ENCODE measurements around the gene CHMP6. TPM values are rescaled to one million over a fixed set of nuclear protein-coding genes. Genes with fewer than 3 reads are reported as not detected.

The CHMP6 gene
- polyA plus RNA-seq, 3 donors: 20.3 to 44.8 (median 44.1) TPM

DNA sequence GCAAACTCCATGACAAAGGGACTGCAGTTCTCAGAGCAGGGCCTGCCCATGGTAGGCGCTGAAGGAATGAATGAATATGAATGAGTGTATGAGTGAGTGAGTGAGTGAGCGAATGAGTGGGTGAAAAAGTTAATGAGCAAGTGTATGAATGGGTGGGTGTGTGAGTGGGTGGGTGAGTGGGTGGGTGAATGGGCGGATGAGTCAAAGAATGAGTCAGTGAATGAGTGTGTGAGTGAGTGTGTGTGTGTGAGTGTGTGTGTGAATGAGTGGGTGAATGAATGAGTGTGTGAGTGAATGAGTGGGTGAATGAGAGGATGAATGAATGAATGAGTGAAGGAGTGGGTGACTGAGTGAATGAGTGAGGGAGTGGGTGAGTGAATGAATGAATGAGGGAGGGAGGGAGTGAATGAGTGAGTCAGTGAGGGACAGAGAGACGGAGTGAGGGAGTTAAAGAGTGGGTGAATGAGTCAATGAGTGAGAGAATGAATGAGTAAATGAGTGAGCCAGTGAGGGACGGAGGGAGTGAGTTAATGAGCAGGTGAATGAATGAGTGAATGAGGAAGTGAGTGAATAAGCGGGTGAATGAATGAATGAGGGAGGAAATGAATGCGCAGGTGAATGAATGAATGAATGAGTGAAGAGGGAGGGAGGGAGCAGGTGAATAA is 11.1 kb upstream of the CHMP6 start:
- Mint-ChIP-seq H3K27me3 (ENCODE audit: low read depth in 3 of 3) (peaks cover 2 to 16% (median 12%) of the 10 kb centered on the region in 3 donors), H3K9me3 (peaks cover 0 to 6% (median 0%) of the 10 kb centered on the region in 7 donors), H3K27ac (peak overlapping the region in 1 of 7 donors; percentile 53), H3K36me3 (no peaks in the 10 kb centered on the region), H3K4me1 (peaks cover 2% of the 10 kb centered on the region), H3K4me3 (peak overlapping the region in 1 of 2 donors; percentile 72)
- Histone ChIP-seq H3K9me3 (replicated peaks in 1 of 2; ENCODE audit: control insufficient read depth in 1 of 2, insufficient read depth in 1 of 2, low read length in 2 of 2) (no peaks in the 10 kb centered on the region), H3K36me3 (replicated peaks in 1 of 2; ENCODE audit: control insufficient read depth in 1 of 2, insufficient read depth in 2 of 2, low read length in 2 of 2) (no peaks in the 10 kb centered on the region), H3K9ac (ENCODE audit: insufficient read depth, low read length, poor library complexity, severe bottlenecking) (no peak overlapping the region), H3K4me3 (replicated peaks in 1 of 3; ENCODE audit: low read depth in 2 of 3, low read length in 3 of 3) (no peak overlapping the region), H2AFZ (ENCODE audit: insufficient read depth, low read depth, low read length, poor library complexity, severe bottlenecking) (no peak overlapping the region), H3K4me2 (replicated peaks; ENCODE audit: extremely low read depth, low read length, poor library complexity, severe bottlenecking) (no peak overlapping the region), H4K20me1 (ENCODE audit: insufficient read depth, low read length) (no peaks in the 10 kb centered on the region), H3K27ac (ENCODE audit: low read depth in 1 of 2, low read length in 2 of 2) (no peak overlapping the region), H3K79me2 (ENCODE audit: insufficient read depth, low read length) (no peaks in the 10 kb centered on the region), H3K4me1 (ENCODE audit: control insufficient read depth in 1 of 2, insufficient read depth in 2 of 2, low read length in 2 of 2) (peaks cover 0 to 7% of the 10 kb centered on the region in 2 donors), H3K27me3 (ENCODE audit: control insufficient read depth in 2 of 2, insufficient read depth in 2 of 2, low read length in 2 of 2) (peaks cover 0 to 3% of the 10 kb centered on the region in 2 donors)
- intact Hi-C loops (cut with micrococcal nuclease): loop anchor here (2.0 to 10.0 kb wide), 3 partner anchors 116 to 554 kb away; no protein-coding TSS in a partner anchor
- TF ChIP-seq, protein P1, sequence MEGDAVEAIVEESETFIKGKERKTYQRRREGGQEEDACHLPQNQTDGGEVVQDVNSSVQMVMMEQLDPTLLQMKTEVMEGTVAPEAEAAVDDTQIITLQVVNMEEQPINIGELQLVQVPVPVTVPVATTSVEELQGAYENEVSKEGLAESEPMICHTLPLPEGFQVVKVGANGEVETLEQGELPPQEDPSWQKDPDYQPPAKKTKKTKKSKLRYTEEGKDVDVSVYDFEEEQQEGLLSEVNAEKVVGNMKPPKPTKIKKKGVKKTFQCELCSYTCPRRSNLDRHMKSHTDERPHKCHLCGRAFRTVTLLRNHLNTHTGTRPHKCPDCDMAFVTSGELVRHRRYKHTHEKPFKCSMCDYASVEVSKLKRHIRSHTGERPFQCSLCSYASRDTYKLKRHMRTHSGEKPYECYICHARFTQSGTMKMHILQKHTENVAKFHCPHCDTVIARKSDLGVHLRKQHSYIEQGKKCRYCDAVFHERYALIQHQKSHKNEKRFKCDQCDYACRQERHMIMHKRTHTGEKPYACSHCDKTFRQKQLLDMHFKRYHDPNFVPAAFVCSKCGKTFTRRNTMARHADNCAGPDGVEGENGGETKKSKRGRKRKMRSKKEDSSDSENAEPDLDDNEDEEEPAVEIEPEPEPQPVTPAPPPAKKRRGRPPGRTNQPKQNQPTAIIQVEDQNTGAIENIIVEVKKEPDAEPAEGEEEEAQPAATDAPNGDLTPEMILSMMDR (IDR thresholded peaks at IDR 0.05): no peak
- peak in 1 of 3 donors; percentile 56 for DNase-seq
- 56% methylated on average over 7 of the region's 7 CpGs for WGBS (ENCODE audit: insufficient coverage)

DNA sequence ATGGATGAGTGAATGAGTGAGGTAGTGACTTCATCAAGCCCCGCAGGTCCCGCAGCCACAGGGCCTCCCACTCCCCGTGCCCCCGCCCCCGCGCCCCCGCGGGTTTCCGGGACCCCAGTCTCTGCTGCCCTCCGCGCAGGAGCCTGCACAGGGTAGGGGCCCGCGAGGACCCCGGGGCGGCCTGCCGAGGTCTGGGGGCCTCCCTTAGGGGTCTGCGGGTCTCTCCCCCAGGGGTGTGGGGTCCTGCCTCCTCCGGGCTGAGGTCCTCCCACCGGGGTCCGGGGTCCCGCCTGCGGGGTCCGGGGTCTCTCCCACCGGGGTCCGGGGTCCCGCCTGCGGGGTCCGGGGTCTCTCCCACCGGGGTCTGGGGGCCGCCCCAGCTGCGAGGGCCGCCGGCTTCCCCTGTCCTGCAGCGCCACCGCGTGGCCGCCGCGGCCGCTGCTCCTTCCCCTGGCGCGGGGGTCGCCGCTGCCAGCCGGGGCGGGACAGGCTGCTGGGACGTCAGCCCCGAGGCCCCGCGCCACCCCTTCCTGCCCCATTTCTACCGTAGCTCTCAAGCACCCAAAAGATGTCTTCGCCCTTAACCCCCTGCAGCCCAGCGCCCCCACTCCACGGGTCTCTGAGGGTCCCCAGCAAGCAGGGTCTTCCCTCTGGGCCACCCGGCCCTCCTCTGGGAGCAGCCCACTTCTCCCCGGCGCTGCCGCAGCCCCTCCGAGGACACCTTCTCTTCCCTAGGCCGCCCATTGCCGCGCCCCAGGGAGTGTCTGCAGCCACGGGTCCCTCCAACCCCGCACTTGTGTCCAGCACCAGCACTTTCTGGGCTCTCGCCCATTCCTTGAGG is 10.4 kb upstream of the CHMP6 start:
- Histone ChIP-seq H4K20me1 (ENCODE audit: insufficient read depth, low read length) (no peaks in the 10 kb centered on the region), H3K36me3 (replicated peaks in 1 of 2; ENCODE audit: control insufficient read depth in 1 of 2, insufficient read depth in 2 of 2, low read length in 2 of 2) (no peaks in the 10 kb centered on the region), H3K27me3 (ENCODE audit: control insufficient read depth in 2 of 2, insufficient read depth in 2 of 2, low read length in 2 of 2) (peaks cover 0 to 3% of the 10 kb centered on the region in 2 donors), H3K4me1 (ENCODE audit: control insufficient read depth in 1 of 2, insufficient read depth in 2 of 2, low read length in 2 of 2) (peaks cover 1 to 7% of the 10 kb centered on the region in 2 donors), H3K9ac (ENCODE audit: insufficient read depth, low read length, poor library complexity, severe bottlenecking) (no peak overlapping the region), H3K27ac (ENCODE audit: low read depth in 1 of 2, low read length in 2 of 2) (no peak overlapping the region), H3K4me2 (replicated peaks; ENCODE audit: extremely low read depth, low read length, poor library complexity, severe bottlenecking) (no peak overlapping the region), H2AFZ (ENCODE audit: insufficient read depth, low read depth, low read length, poor library complexity, severe bottlenecking) (no peak overlapping the region), H3K79me2 (ENCODE audit: insufficient read depth, low read length) (no peaks in the 10 kb centered on the region), H3K9me3 (replicated peaks in 1 of 2; ENCODE audit: control insufficient read depth in 1 of 2, insufficient read depth in 1 of 2, low read length in 2 of 2) (no peaks in the 10 kb centered on the region), H3K4me3 (replicated peaks in 1 of 3; ENCODE audit: low read depth in 2 of 3, low read length in 3 of 3) (no peak overlapping the region)
- Mint-ChIP-seq H3K27me3 (ENCODE audit: low read depth in 3 of 3) (peaks cover 2 to 15% (median 12%) of the 10 kb centered on the region in 3 donors), H3K9me3 (peaks cover 0 to 6% (median 0%) of the 10 kb centered on the region in 7 donors), H3K36me3 (no peaks in the 10 kb centered on the region), H3K4me1 (peaks cover 6% of the 10 kb centered on the region), H3K27ac (peak overlapping the region in 1 of 7 donors; percentile 53), H3K4me3 (peak overlapping the region in 1 of 2 donors; percentile 72)
- TF ChIP-seq, protein P1 (IDR thresholded peaks at IDR 0.05): peak; percentile 99
- intact Hi-C loops (cut with micrococcal nuclease): loop anchor here (2.0 to 10.0 kb wide), 3 partner anchors 116 to 554 kb away; no protein-coding TSS in a partner anchor
- peak in 1 of 3 donors; percentile 22 for DNase-seq
- 9% methylated on average over 60 of the region's 65 CpGs for WGBS (ENCODE audit: insufficient coverage)

All from CD14-positive monocyte (primary cell).